ENCODE results near the gene CBX4.

GRCh38 chr17:79819534-79820276 lies 19.5 kb downstream of the CBX4 start:
- no peak for TF ChIP-seq EZH2 (IDR thresholded peaks at IDR 0.05; ENCODE audit: insufficient read depth, poor library complexity, severe bottlenecking)
- TF ChIP-seq EZH2phosphoT487 (IDR thresholded peaks at IDR 0.05; ENCODE audit: insufficient read depth, low read depth): no peak

Data from GM23248 (cell line).